Stomach (tissue), 4 donors: ENCODE results near the gene DENND5A.

Experiments
- EP300 ChIP-seq: sonication (generic); formaldehyde crosslinking; IDR thresholded peaks from one replicate; pipeline ENCODE4 v1.6.1; 2017; ENCODE audit warnings: antibody characterized with exemption
- POLR2A ChIP-seq, 4 donors: fragments of 450-650 bp; IDR thresholded peaks; one replicate each; pipeline ENCODE4 v1.6.1; 2016; ENCODE audit warnings: antibody characterized with exemption in 4 of 4, control low read depth in 2 of 4, mild to moderate bottlenecking in 1 of 4, moderate library complexity in 1 of 4

GRCh38 chr11:9184516-9184915, 80.6 kb downstream of the DENND5A start:
- TF ChIP-seq POLR2A (IDR thresholded peaks at IDR 0.05): no peak
- TF ChIP-seq EP300: no peak
